Neuronal stem cell (in vitro differentiated cells): ENCODE results near the gene CAMK2B.
A peak's percentile ranks its signal among the peaks of the same experiment; 100 is the strongest.

Experiments used
- DNase-seq: peaks from one replicate; pipeline ENCODE4 v3.0.0-alpha.2; 2013; ENCODE audit warnings: low spot score
- H2AFZ ChIP-seq: one replicate; pipeline ENCODE4 v1.6.1; 2013; ENCODE audit warnings: mild to moderate bottlenecking, low read length, inconsistent platforms
- H2AK5ac ChIP-seq: 2 replicates; pipeline ENCODE4 v1.6.1; 2013; ENCODE audit warnings: low read depth, mild to moderate bottlenecking, inconsistent platforms, low read length, moderate library complexity, mixed read lengths
- H2BK120ac ChIP-seq: 2 replicates; pipeline ENCODE4 v1.6.1; 2013; ENCODE audit warnings: low read depth, mild to moderate bottlenecking, inconsistent platforms, low read length, moderate library complexity, mixed read lengths
- H2BK12ac ChIP-seq: one replicate; pipeline ENCODE4 v1.6.1; 2013; ENCODE audit warnings: low read length, inconsistent platforms
- H2BK15ac ChIP-seq: 2 replicates; pipeline ENCODE4 v1.6.1; 2013; ENCODE audit warnings: mild to moderate bottlenecking, low read length, inconsistent platforms, mixed read lengths
- H2BK5ac ChIP-seq: one replicate; pipeline ENCODE4 v1.6.1; 2013; ENCODE audit warnings: inconsistent platforms, mild to moderate bottlenecking, low read length, moderate library complexity
- H3K14ac ChIP-seq: one replicate; pipeline ENCODE4 v1.6.1; 2013; ENCODE audit warnings: low read length, inconsistent platforms
- H3K18ac ChIP-seq: 2 replicates; pipeline ENCODE4 v1.6.1; 2013; ENCODE audit warnings: low read length, inconsistent platforms
- H3K23ac ChIP-seq: 2 replicates; pipeline ENCODE4 v1.6.1; 2013; ENCODE audit warnings: low read depth, mild to moderate bottlenecking, mixed read lengths, low read length, inconsistent platforms; ENCODE audit not compliant: poor library complexity
- H3K27ac ChIP-seq: replicated peaks from 3 replicates; pipeline ENCODE4 v1.5.1; 2013; ENCODE audit warnings: low read length, inconsistent platforms
- H3K27me3 ChIP-seq, 3 experiments: 2 replicates each; pipeline ENCODE4 v1.6.1; 2013; ENCODE audit warnings: low read length in 3 of 3, mild to moderate bottlenecking in 2 of 3, inconsistent platforms in 1 of 3, low read depth in 1 of 3, mixed read lengths in 1 of 3, moderate library complexity in 1 of 3; ENCODE audit not compliant: control insufficient read depth in 3 of 3, insufficient read depth in 3 of 3
- H3K36me3 ChIP-seq, 2 donors: replicated peaks in 1 of 2; 2 replicates each; pipeline ENCODE4 v1.6.1; 2013; ENCODE audit warnings: low read length in 2 of 2; ENCODE audit not compliant: control insufficient read depth in 2 of 2, insufficient read depth in 2 of 2
- H3K4ac ChIP-seq: 2 replicates; pipeline ENCODE4 v1.6.1; 2013; ENCODE audit warnings: inconsistent platforms, mild to moderate bottlenecking, low read length, moderate library complexity
- H3K4me1 ChIP-seq, 2 donors: 1 replicate in 1 of 2; 2 replicates in 1 of 2; pipeline ENCODE4 v1.6.1; 2013; ENCODE audit warnings: low read length in 2 of 2, low read depth in 1 of 2; ENCODE audit not compliant: control insufficient read depth in 2 of 2, insufficient read depth in 1 of 2
- H3K4me2 ChIP-seq: one replicate; pipeline ENCODE4 v1.6.1; 2013; ENCODE audit warnings: mild to moderate bottlenecking, low read length, inconsistent platforms; ENCODE audit not compliant: insufficient read depth, poor library complexity, severe bottlenecking
- H3K4me3 ChIP-seq, 2 donors: 2 replicates each; pipeline ENCODE4 v1.5.1; 2013; ENCODE audit warnings: low read length in 2 of 2, mild to moderate bottlenecking in 2 of 2, inconsistent platforms in 1 of 2, moderate library complexity in 1 of 2
- H3K79me1 ChIP-seq: one replicate; pipeline ENCODE4 v1.6.1; 2013; ENCODE audit warnings: low read depth, mild to moderate bottlenecking, inconsistent platforms, low read length, moderate library complexity
- H3K9ac ChIP-seq: one replicate; pipeline ENCODE4 v1.6.1; 2013; ENCODE audit warnings: mild to moderate bottlenecking, low read depth, low read length, inconsistent platforms; ENCODE audit not compliant: poor library complexity
- H3K9me3 ChIP-seq, 2 donors: replicated peaks in 1 of 2; 2 replicates each; pipeline versions ENCODE3 to v1.6.1; 2013; ENCODE audit warnings: low read length in 2 of 2, mild to moderate bottlenecking in 2 of 2, inconsistent platforms in 1 of 2, low read depth in 1 of 2, mixed read lengths in 1 of 2, moderate library complexity in 1 of 2; ENCODE audit not compliant: control insufficient read depth in 2 of 2, insufficient read depth in 1 of 2
- H4K8ac ChIP-seq: one replicate; pipeline ENCODE4 v1.6.1; 2013; ENCODE audit warnings: low read depth, mild to moderate bottlenecking, inconsistent platforms, low read length, moderate library complexity
- H4K91ac ChIP-seq: one replicate; pipeline ENCODE4 v1.6.1; 2013; ENCODE audit warnings: low read length, low read depth, mild to moderate bottlenecking, inconsistent platforms; ENCODE audit not compliant: poor library complexity
- WGBS, 2 donors: extraction: QIAGEN DNeasy Blood & Tissue Kit; methylation state at CpG; one replicate each; pipeline ENCODE4 v1.1.7; 2013; ENCODE audit warnings: missing lambda C conversion rate in 2 of 2, mixed read lengths in 1 of 2; ENCODE audit not compliant: insufficient read length in 2 of 2, insufficient replicate concordance in 1 of 2; ENCODE audit errors: extremely low coverage in 2 of 2; 5-methylcytosine and 5-hydroxymethylcytosine counted together

The CAMK2B gene

DNA sequence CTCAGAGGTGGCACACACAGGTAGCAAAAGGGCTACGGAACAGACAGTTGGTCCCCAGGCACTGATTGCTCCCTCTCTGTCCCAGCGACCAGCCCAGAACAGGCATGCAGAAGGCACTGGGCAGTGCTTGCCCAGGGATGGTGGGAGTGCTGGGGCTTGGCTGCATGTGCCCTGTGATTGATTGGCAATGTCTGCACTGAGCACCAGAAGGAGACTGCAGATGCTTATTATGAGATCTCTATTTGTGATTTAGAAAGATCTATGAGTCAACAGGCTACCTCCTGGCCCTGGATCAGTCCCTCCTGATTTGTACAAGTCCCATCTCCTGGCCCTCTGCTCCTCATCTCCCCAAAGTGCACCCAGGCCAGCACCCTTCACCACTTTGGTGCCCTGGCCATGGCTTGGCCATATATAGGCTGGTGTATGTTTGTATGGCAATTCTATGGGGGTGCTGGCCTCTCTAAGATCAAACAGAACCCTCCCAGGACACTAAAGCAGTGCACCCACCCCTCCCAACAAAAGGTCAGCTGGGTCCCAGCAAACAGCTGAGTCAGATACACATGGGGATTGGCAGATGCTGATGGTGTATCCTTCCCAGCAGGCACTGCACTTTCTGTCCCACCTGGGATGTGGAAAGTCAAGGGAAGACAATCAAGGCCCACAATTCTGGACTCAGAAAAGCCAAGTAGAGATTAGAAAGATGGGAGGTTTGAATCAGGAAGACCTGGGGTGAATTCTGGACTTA, 30.9 kb downstream of the CAMK2B start:
- no peak for DNase-seq
- Histone ChIP-seq H3K9me3 (no peaks in the 10 kb centered on the region), H2BK5ac (no peak overlapping the region), H3K9ac (no peak overlapping the region), H2AK5ac (peak overlapping the region; percentile 8), H3K4me1 (peaks cover 0 to 8% of the 10 kb centered on the region in 2 donors), H3K14ac (no peak overlapping the region), H2AFZ (no peak overlapping the region), H4K8ac (no peak overlapping the region), H3K79me1 (no peaks in the 10 kb centered on the region), H2BK15ac (peak overlapping the region; percentile 70), H2BK120ac (no peak overlapping the region), H3K4me2 (no peak overlapping the region), H4K91ac (no peak overlapping the region), H3K27ac (no peak overlapping the region), H2BK12ac (no peak overlapping the region), H3K36me3 (no peaks in the 10 kb centered on the region), H3K4me3 (no peak overlapping the region), H3K18ac (no peak overlapping the region), H3K23ac (no peak overlapping the region), H3K27me3 (peaks cover 0 to 39% (median 4%) of the 10 kb centered on the region in 3 experiments), H3K4ac (no peak overlapping the region)
- WGBS, 2 donors, result no CpG with 5 or more reads among the region's 2 CpGs

- Histone ChIP-seq H3K36me3 (no peaks in the 10 kb centered on the region), H3K23ac (no peak overlapping the region), H2BK5ac (no peak overlapping the region), H4K8ac (no peak overlapping the region), H2BK12ac (no peak overlapping the region), H3K4me3 (no peak overlapping the region), H4K91ac (no peak overlapping the region), H3K27ac (no peak overlapping the region), H2BK15ac (peak overlapping the region; percentile 70), H3K4ac (no peak overlapping the region), H3K14ac (no peak overlapping the region), H3K9ac (no peak overlapping the region), H2AFZ (no peak overlapping the region), H3K79me1 (no peaks in the 10 kb centered on the region), H3K9me3 (no peaks in the 10 kb centered on the region), H2BK120ac (no peak overlapping the region), H3K4me1 (peaks cover 0 to 8% of the 10 kb centered on the region in 2 donors), H3K27me3 (peaks cover 0 to 39% (median 4%) of the 10 kb centered on the region in 3 experiments), H3K18ac (peak overlapping the region; percentile 60), H3K4me2 (no peak overlapping the region), H2AK5ac (peak overlapping the region; percentile 8)
- no CpG with 5 or more reads among the region's 17 CpGs for WGBS, 2 donors
- DNase-seq, result no peak
Observed at GRCh38 chr7:44293561-44294324, 31.7 kb downstream of the CAMK2B start.

- WGBS, 2 donors, result no CpG with 5 or more reads among the region's 13 CpGs
- no peak for DNase-seq
- H3K9ac ChIP-seq, result no peak overlapping the region
- H3K14ac ChIP-seq, result no peak overlapping the region
- H3K4ac ChIP-seq, result no peak overlapping the region
- H4K91ac ChIP-seq, result no peak overlapping the region
- peaks cover 0 to 8% of the 10 kb centered on the region in 2 donors for H3K4me1 ChIP-seq
- no peak overlapping the region for H3K27ac ChIP-seq
- no peaks in the 10 kb centered on the region for H3K9me3 ChIP-seq
- no peak overlapping the region for H2BK5ac ChIP-seq
- no peak overlapping the region for H3K4me3 ChIP-seq
- peaks cover 0 to 41% (median 4%) of the 10 kb centered on the region in 3 experiments for H3K27me3 ChIP-seq
- H3K36me3 ChIP-seq, result no peaks in the 10 kb centered on the region
- H3K23ac ChIP-seq, result no peak overlapping the region
- no peak overlapping the region for H3K18ac ChIP-seq
- no peak overlapping the region for H3K4me2 ChIP-seq
- no peak overlapping the region for H2AFZ ChIP-seq
- no peak overlapping the region for H4K8ac ChIP-seq
- no peaks in the 10 kb centered on the region for H3K79me1 ChIP-seq
- H2BK120ac ChIP-seq, result peak overlapping the region; percentile 49
- no peak overlapping the region for H2BK12ac ChIP-seq
- no peak overlapping the region for H2AK5ac ChIP-seq
- no peak overlapping the region for H2BK15ac ChIP-seq
Observed at GRCh38 chr7:44292876-44293560, 32.4 kb downstream of the CAMK2B start.

GRCh38 chr7:44292420-44292817, 33.0 kb downstream of the CAMK2B start:
- no peak overlapping the region for H3K4me3 ChIP-seq

More at GRCh38 chr7:44292420-44292817, 33.0 kb downstream of the CAMK2B start:
- Histone ChIP-seq H2AK5ac (no peak overlapping the region), H3K18ac (no peak overlapping the region), H3K4me2 (no peak overlapping the region), H3K14ac (no peak overlapping the region), H2BK120ac (no peak overlapping the region), H4K8ac (no peak overlapping the region), H3K79me1 (no peaks in the 10 kb centered on the region), H3K27ac (no peak overlapping the region), H2BK15ac (no peak overlapping the region), H3K36me3 (no peaks in the 10 kb centered on the region), H2AFZ (no peak overlapping the region), H3K23ac (no peak overlapping the region), H3K27me3 (peaks cover 0 to 43% (median 4%) of the 10 kb centered on the region in 3 experiments), H3K4me1 (peaks cover 0 to 8% of the 10 kb centered on the region in 2 donors), H3K9me3 (no peaks in the 10 kb centered on the region), H3K4ac (no peak overlapping the region), H2BK12ac (no peak overlapping the region), H4K91ac (no peak overlapping the region), H2BK5ac (no peak overlapping the region), H3K9ac (no peak overlapping the region)
- no peak for DNase-seq
- WGBS, 2 donors, result no CpG with 5 or more reads among the region's 1 CpG
